Tibial nerve (tissue), 3 donors: ENCODE measurements around the gene SMU1.

Experiments
- POLR2A ChIP-seq, 2 donors: fragments of 450-650 bp; IDR thresholded peaks; one replicate each; pipeline ENCODE4 v1.6.1; 2017; ENCODE audit warnings: antibody characterized with exemption in 2 of 2, mild to moderate bottlenecking in 2 of 2, moderate library complexity in 2 of 2
- TF ChIP-seq, protein P1 (sequence below), 5 experiments: fragments of 200-600 bp in 3 of 5; fragments of 450-650 bp in 2 of 5; sonication (generic) in 3 of 5; IDR thresholded peaks; one replicate each; pipeline ENCODE4 v1.5.1; 2016 to 2019; ENCODE audit warnings: antibody characterized with exemption in 5 of 5, mild to moderate bottlenecking in 3 of 5, moderate library complexity in 2 of 5

DNA sequence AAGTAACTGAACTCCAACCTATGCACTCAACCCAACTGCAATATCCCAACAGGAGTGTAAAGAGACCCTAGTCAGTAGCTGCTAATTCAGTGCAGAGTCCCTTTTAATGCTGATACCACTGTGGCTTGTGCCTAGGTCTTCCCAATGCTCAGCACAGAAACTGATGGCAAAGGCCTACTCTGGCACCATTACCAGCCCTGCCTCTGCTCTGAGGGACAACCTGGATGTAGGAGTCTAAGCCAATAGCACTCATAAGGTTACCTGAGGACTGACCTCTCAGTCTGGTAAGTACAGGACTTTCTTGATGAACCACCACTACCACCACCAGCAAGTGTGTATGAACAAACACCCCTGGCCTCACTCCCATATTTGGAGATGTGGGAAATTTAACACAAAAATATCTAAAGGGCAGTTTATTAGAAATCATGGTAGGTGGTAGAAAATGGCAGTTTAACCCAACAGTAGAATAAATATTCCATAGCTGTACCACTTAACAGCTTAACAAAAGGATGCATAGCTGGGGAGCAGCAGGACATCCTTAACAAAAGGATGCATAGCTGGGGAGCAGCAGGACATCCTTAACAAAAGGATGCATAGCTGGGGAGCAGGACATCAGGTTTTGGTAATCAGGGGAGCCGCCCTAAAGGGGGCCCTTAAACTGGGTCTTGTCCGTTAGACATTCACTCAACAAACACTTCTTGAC, 62.4 kb downstream of the SMU1 start:
- TF ChIP-seq POLR2A (IDR thresholded peaks at IDR 0.05): no peak
- TF ChIP-seq, protein P1, sequence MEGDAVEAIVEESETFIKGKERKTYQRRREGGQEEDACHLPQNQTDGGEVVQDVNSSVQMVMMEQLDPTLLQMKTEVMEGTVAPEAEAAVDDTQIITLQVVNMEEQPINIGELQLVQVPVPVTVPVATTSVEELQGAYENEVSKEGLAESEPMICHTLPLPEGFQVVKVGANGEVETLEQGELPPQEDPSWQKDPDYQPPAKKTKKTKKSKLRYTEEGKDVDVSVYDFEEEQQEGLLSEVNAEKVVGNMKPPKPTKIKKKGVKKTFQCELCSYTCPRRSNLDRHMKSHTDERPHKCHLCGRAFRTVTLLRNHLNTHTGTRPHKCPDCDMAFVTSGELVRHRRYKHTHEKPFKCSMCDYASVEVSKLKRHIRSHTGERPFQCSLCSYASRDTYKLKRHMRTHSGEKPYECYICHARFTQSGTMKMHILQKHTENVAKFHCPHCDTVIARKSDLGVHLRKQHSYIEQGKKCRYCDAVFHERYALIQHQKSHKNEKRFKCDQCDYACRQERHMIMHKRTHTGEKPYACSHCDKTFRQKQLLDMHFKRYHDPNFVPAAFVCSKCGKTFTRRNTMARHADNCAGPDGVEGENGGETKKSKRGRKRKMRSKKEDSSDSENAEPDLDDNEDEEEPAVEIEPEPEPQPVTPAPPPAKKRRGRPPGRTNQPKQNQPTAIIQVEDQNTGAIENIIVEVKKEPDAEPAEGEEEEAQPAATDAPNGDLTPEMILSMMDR (IDR thresholded peaks at IDR 0.05): no peak
